Hepatocyte (in vitro differentiated cells): ENCODE measurements around the gene L3MBTL1.

ENCODE experiments used
- CTCF ChIP-seq: fragments of 200-600 bp; sonication (generic); IDR thresholded peaks from 2 replicates; pipeline ENCODE4 v1.5.1; 2016; ENCODE audit warnings: antibody characterized with exemption, mild to moderate bottlenecking; ENCODE audit not compliant: poor library complexity
- EZH2phosphoT487 ChIP-seq: fragments of 200-600 bp; sonication (generic); IDR thresholded peaks from one replicate; pipeline ENCODE4 v1.6.1; 2018; ENCODE audit warnings: antibody characterized with exemption, mild to moderate bottlenecking, low read depth, moderate library complexity; ENCODE audit not compliant: unreplicated experiment, severe bottlenecking

DNA sequence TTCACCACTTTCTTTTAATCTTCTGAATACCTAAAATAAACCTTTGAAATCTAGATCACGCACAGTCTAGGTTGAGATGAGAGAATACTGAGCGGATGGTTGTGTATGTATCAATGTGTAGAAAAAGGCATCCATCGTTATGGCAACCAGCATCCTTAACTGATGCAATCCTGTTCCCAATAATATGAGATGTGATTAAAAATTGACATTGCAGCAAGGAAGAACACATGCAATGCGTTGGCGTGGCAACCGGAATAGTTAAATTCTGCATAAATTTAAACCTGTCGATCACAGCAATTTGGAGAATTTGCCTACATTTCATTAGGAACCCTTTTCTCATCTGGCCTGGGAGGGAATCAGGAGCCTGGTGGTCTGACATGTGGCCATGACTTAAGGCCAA, 1.3 kb upstream of the L3MBTL1 start:
- TF ChIP-seq CTCF (no peak), EZH2phosphoT487 (no peak)
